HCT116 (cell line): Measurements from ENCODE around the gene BCAS4. TPM values are rescaled to one million over a fixed set of nuclear protein-coding genes. Genes with fewer than 3 reads are reported as not detected.

ENCODE experiments used
- ATAC-seq: fragments of 200-7000 bp; cut with Tn5 transposase; 2 replicates; pipeline ENCODE4 v1.9.1; 2020; ENCODE audit warnings: mild to moderate bottlenecking, moderate library complexity
- BruUV-seq: library from RNA; stranded (reverse); fragments of 400-500 nt; replicated peaks from 2 replicates; lab custom pipeline; 2021; lab: Mats Ljungman, UMichigan
- CTCF ChIA-PET: fragments of 300-600 bp; sonication (Branson Sonifier 250); formaldehyde crosslinking; loops from one replicate; lab custom pipeline; 2021; ENCODE audit warnings: antibody characterized with exemption; lab: Charles Lee
- POLR2A ChIA-PET: fragments of 300-600, 350-600 bp; sonication (Branson Sonifier 250); formaldehyde crosslinking; loops from one replicate; lab custom pipeline; 2021; ENCODE audit warnings: antibody characterized with exemption; lab: Charles Lee
- RAD21 ChIA-PET, 2 experiments: fragments of 300-600 bp; sonication (Branson Sonifier 250); formaldehyde crosslinking; loops; one replicate each; lab custom pipeline; 2023; ENCODE audit warnings: low total read pairs in 2 of 2; ENCODE audit not compliant: uncharacterized antibody in 2 of 2, unreplicated experiment in 2 of 2, low non-redundant PET in 1 of 2; lab: Charles Lee
- DNase-seq: peaks from one replicate; pipeline ENCODE4 v3.0.0-alpha.2; 2010; ENCODE audit warnings: low read depth, low spot score
- H2AFZ ChIP-seq: fragments of 200-600 bp; shearing (Covaris generic), sonication (generic); 2 replicates; pipeline ENCODE4 v1.6.1; 2017; ENCODE audit warnings: low read depth, mixed run types, mixed read lengths, antibody characterized with exemption, low read length; ENCODE audit not compliant: poor library complexity, severe bottlenecking
- H3K27ac ChIP-seq: 2 replicates; pipeline ENCODE4 v1.5.1; 2012; ENCODE audit warnings: low read depth, low read length
- H3K27me3 ChIP-seq: fragments of 200-600 bp; sonication (generic); 2 replicates; pipeline ENCODE4 v1.6.1; 2016; ENCODE audit warnings: mixed run types, low read length, mixed read lengths; ENCODE audit not compliant: insufficient read depth
- H3K36me3 ChIP-seq, 2 experiments: fragments of 200-500 bp in 1 of 2; fragments of 200-600 bp in 1 of 2; sonication (Bioruptor generic) in 1 of 2; sonication (generic) in 1 of 2; 2 replicates each; pipeline versions ENCODE4 v1.5.1 to v1.6.1; 2014 to 2016; ENCODE audit warnings: low read length in 2 of 2, inconsistent platforms in 1 of 2, mixed read lengths in 1 of 2, mixed run types in 1 of 2; ENCODE audit not compliant: insufficient read depth in 2 of 2, control insufficient read depth in 1 of 2
- H3K4me1 ChIP-seq, 2 experiments: fragments of 200-600 bp in 1 of 2; sonication (generic) in 1 of 2; 2 replicates each; pipeline versions ENCODE4 v1.5.1 to v1.6.1; 2012 to 2017; ENCODE audit warnings: low read length in 2 of 2, inconsistent platforms in 1 of 2, mild to moderate bottlenecking in 1 of 2, mixed read lengths in 1 of 2, mixed run types in 1 of 2, moderate library complexity in 1 of 2; ENCODE audit not compliant: insufficient read depth in 2 of 2, control insufficient read depth in 1 of 2
- H3K4me2 ChIP-seq: fragments of 200-600 bp; sonication (generic); 2 replicates; pipeline ENCODE4 v1.6.1; 2017; ENCODE audit warnings: mixed run types, low read length, mixed read lengths
- H3K4me3 ChIP-seq, 2 experiments: fragments of 200-600 bp in 1 of 2; sonication (generic) in 1 of 2; replicated peaks in 1 of 2; 2 replicates each; pipeline ENCODE4 v1.5.1; 2011 to 2016; ENCODE audit warnings: low read length in 2 of 2, control low read depth in 1 of 2, low read depth in 1 of 2, mild to moderate bottlenecking in 1 of 2, mixed read lengths in 1 of 2, mixed run types in 1 of 2
- H3K79me2 ChIP-seq: fragments of 200-600 bp; sonication (generic); 2 replicates; pipeline ENCODE4 v1.6.1; 2017; ENCODE audit warnings: mild to moderate bottlenecking, mixed run types, low read length, moderate library complexity, mixed read lengths; ENCODE audit not compliant: insufficient read depth
- H3K9ac ChIP-seq: fragments of 200-600 bp; sonication (generic); 2 replicates; pipeline ENCODE4 v1.6.1; 2016; ENCODE audit warnings: low read length, mixed read lengths
- H3K9me2 ChIP-seq: fragments of 200-600 bp; sonication (generic), shearing (Covaris generic); 2 replicates; pipeline ENCODE4 v1.6.1; 2017; ENCODE audit warnings: mixed run types, mild to moderate bottlenecking, moderate library complexity; ENCODE audit not compliant: insufficient read depth
- H3K9me3 ChIP-seq, 2 experiments: fragments of 200-500 bp in 1 of 2; fragments of 200-600 bp in 1 of 2; sonication (Bioruptor generic) in 1 of 2; sonication (generic) in 1 of 2; 2 replicates each; pipeline ENCODE4 v1.6.1; 2014 to 2017; ENCODE audit warnings: low read length in 2 of 2, mixed read lengths in 2 of 2, inconsistent platforms in 1 of 2, low read depth in 1 of 2, mild to moderate bottlenecking in 1 of 2, mixed run types in 1 of 2, moderate library complexity in 1 of 2; ENCODE audit not compliant: control insufficient read depth in 1 of 2, insufficient read depth in 1 of 2
- H4K20me1 ChIP-seq: fragments of 200-600 bp; sonication (generic), shearing (Covaris generic); 2 replicates; pipeline ENCODE4 v1.6.1; 2017; ENCODE audit warnings: mixed run types, mild to moderate bottlenecking, moderate library complexity; ENCODE audit not compliant: insufficient read depth
- ATF3 ChIP-seq: IDR thresholded peaks from 2 replicates; pipeline ENCODE4 v1.6.1; 2012
- EZH2 ChIP-seq: fragments of 200-600 bp; sonication (generic); IDR thresholded peaks from 2 replicates; pipeline ENCODE4 v1.6.1; 2017; ENCODE audit warnings: antibody characterized with exemption, mixed run types
- EZH2phosphoT487 ChIP-seq: fragments of 200-600 bp; IDR thresholded peaks from 2 replicates; pipeline ENCODE4 v1.6.1; 2018; ENCODE audit warnings: antibody characterized with exemption, borderline replicate concordance
- FOSL1 ChIP-seq: IDR thresholded peaks from 2 replicates; pipeline ENCODE4 v1.6.1; 2012; ENCODE audit warnings: low read depth
- POLR2A ChIP-seq: IDR thresholded peaks from 2 replicates; pipeline ENCODE4 v1.7.0; 2011; ENCODE audit warnings: borderline replicate concordance; ENCODE audit not compliant: insufficient read depth, insufficient read length; ENCODE audit errors: extremely low read depth
- SP1 ChIP-seq: IDR thresholded peaks from 2 replicates; pipeline ENCODE4 v1.6.1; 2012; ENCODE audit warnings: low read depth
- SRF ChIP-seq: IDR thresholded peaks from 2 replicates; pipeline ENCODE4 v1.6.1; 2012; ENCODE audit warnings: low read depth
- intact Hi-C: fragments of 100-400 bp; cut with micrococcal nuclease; formaldehyde crosslinking; loops from 2 replicates; pipeline ENCODE4 v1.10.0; 2022
- total RNA-seq: library from RNA; stranded (reverse); gene quantifications from one replicate; pipeline ENCODE4 v1.2.1, GENCODE V29; 2021; ENCODE audit not compliant: unreplicated experiment
- TF ChIP-seq, protein P1 (sequence below): IDR thresholded peaks from 2 replicates; pipeline ENCODE4 v1.6.1; 2012; ENCODE audit warnings: low read depth
- TF ChIP-seq, protein P2 (sequence below), 3 experiments: fragments of 200-600 bp in 1 of 3; sonication (generic) in 1 of 3; IDR thresholded peaks in 2 of 3; conservative IDR thresholded peaks in 1 of 3; 2 replicates each; pipeline ENCODE4 v1.5.1; 2012 to 2017; ENCODE audit warnings: low read depth in 2 of 3, low read length in 2 of 3, antibody characterized with exemption in 1 of 3, borderline replicate concordance in 1 of 3, control low read depth in 1 of 3, mild to moderate bottlenecking in 1 of 3, mixed read lengths in 1 of 3, mixed run types in 1 of 3, moderate library complexity in 1 of 3; ENCODE audit not compliant: insufficient read depth in 1 of 3
- TF ChIP-seq, protein P3 (sequence below): IDR thresholded peaks from 2 replicates; pipeline ENCODE4 v1.6.1; 2011; ENCODE audit warnings: mild to moderate bottlenecking, low read length, moderate library complexity; ENCODE audit not compliant: insufficient replicate concordance; ENCODE audit errors: extremely low read depth

Gene BCAS4
- total RNA-seq, 1 experiment from 2014 or later, result 18.9 TPM

DNA sequence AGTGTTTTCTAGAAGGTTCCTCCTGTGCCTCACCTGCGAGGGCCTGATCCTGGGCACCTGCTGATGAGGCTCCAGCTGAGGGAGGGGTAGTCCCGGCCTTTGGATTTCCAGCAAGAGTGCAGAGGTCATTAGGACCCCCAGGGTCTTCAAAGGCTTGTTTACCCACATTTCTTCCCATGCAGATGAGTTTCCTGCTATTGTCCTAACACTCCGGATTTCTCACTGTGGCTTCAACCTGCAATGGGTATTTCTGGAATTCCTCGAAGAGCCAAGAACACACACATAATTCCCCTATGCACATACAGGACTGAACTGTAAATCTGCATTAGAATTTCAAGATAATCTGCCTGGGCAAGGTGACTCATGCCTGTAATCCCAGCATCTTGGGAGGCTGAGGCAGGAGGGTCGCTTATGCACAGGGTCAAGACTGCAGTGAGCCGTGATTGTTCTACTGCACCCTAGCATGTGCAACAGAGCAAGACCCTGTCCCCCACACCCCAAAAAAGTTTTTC is 82.4 kb downstream of the BCAS4 start:
- ChIA-PET CTCF (no interaction called here), RAD21 (no interaction called here), POLR2A (no interaction called here)
- Histone ChIP-seq H3K9me3 (no peaks in the 10 kb centered on the region), H2AFZ (no peak overlapping the region), H3K36me3 (no peaks in the 10 kb centered on the region), H3K4me2 (no peak overlapping the region), H3K27ac (no peak overlapping the region), H3K4me3 (no peak overlapping the region), H3K9ac (no peak overlapping the region), H3K4me1 (no peaks in the 10 kb centered on the region), H3K27me3 (no peaks in the 10 kb centered on the region), H3K9me2 (no peaks in the 10 kb centered on the region), H4K20me1 (no peaks in the 10 kb centered on the region), H3K79me2 (no peaks in the 10 kb centered on the region)
- no peak for ATAC-seq
- no peak for TF ChIP-seq EZH2
- no TSS peak for BruUV-seq
- intact Hi-C loops, result no loop called here
- no peak for DNase-seq

DNA sequence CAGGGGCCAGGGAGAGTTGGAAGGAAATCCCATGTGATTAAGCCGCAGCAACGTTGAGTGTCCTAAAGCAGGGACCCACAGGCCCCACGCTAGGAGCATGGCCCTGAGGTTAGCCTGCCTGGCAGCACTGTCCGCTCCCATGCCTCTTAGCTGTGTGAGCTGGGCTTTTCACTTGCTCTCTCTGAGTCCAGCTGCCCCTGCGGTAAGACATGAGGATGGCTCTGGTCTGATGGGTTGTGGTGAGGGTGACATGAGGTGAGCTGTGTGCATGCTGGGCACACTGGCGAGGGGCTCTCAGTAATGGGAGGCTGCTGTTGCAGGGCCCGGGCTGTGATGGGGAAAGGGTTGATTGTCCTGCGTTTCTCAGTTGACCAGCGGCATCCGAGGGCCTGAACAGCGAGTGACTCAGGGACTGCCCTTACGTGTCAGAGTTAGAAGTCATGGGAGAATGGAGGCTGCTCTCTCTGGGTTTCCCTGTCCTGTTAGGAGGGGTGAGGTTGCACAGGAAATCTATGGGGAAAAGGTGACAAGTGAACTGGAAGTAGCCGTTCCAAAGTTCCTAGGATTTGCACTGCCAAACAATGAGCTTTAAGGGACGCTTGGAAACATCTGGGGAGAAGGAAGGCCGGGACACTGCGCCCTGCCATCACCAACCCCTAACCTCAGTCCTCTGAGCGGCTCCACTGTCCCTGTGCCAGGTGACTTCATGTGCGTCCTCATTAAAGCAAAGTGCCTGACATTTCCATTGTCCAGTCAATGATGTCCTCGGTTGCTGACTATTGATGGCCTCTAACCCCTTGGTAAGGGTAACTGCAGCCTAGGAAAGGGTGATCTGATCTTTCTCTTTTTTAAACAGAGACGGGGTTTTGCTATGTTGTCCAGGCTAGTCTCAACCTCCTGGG is 85.0 kb downstream of the BCAS4 start:
- no peak overlapping the region for H3K9ac ChIP-seq
- DNase-seq (no peak), ATAC-seq (no peak)
- POLR2A ChIA-PET, result interaction anchor here (1.3 kb wide), 1 partner anchor 10 kb away, joined by 3 read pairs; no protein-coding TSS in a partner anchor
- no peaks in the 10 kb centered on the region for H3K9me3 ChIP-seq
- no peak overlapping the region for H2AFZ ChIP-seq
- no peaks in the 10 kb centered on the region for H3K36me3 ChIP-seq
- no peak overlapping the region for H3K4me3 ChIP-seq
- no peaks in the 10 kb centered on the region for H4K20me1 ChIP-seq
- no peak overlapping the region for H3K27ac ChIP-seq
- no peaks in the 10 kb centered on the region for H3K27me3 ChIP-seq
- intact Hi-C loops, result no loop called here
- no TSS peak for BruUV-seq
- no peaks in the 10 kb centered on the region for H3K79me2 ChIP-seq
- H3K4me1 ChIP-seq, result no peaks in the 10 kb centered on the region
- H3K9me2 ChIP-seq, result no peaks in the 10 kb centered on the region
- CTCF ChIA-PET, result no interaction called here
- no peak overlapping the region for H3K4me2 ChIP-seq
- RAD21 ChIA-PET, result no interaction called here
- TF ChIP-seq EZH2phosphoT487 (no peak), SP1 (no peak), SRF (no peak), FOSL1 (no peak), POLR2A (no peak), ATF3 (no peak)
- TF ChIP-seq, protein P1, sequence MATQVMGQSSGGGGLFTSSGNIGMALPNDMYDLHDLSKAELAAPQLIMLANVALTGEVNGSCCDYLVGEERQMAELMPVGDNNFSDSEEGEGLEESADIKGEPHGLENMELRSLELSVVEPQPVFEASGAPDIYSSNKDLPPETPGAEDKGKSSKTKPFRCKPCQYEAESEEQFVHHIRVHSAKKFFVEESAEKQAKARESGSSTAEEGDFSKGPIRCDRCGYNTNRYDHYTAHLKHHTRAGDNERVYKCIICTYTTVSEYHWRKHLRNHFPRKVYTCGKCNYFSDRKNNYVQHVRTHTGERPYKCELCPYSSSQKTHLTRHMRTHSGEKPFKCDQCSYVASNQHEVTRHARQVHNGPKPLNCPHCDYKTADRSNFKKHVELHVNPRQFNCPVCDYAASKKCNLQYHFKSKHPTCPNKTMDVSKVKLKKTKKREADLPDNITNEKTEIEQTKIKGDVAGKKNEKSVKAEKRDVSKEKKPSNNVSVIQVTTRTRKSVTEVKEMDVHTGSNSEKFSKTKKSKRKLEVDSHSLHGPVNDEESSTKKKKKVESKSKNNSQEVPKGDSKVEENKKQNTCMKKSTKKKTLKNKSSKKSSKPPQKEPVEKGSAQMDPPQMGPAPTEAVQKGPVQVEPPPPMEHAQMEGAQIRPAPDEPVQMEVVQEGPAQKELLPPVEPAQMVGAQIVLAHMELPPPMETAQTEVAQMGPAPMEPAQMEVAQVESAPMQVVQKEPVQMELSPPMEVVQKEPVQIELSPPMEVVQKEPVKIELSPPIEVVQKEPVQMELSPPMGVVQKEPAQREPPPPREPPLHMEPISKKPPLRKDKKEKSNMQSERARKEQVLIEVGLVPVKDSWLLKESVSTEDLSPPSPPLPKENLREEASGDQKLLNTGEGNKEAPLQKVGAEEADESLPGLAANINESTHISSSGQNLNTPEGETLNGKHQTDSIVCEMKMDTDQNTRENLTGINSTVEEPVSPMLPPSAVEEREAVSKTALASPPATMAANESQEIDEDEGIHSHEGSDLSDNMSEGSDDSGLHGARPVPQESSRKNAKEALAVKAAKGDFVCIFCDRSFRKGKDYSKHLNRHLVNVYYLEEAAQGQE, result no peak
- TF ChIP-seq, protein P2, sequence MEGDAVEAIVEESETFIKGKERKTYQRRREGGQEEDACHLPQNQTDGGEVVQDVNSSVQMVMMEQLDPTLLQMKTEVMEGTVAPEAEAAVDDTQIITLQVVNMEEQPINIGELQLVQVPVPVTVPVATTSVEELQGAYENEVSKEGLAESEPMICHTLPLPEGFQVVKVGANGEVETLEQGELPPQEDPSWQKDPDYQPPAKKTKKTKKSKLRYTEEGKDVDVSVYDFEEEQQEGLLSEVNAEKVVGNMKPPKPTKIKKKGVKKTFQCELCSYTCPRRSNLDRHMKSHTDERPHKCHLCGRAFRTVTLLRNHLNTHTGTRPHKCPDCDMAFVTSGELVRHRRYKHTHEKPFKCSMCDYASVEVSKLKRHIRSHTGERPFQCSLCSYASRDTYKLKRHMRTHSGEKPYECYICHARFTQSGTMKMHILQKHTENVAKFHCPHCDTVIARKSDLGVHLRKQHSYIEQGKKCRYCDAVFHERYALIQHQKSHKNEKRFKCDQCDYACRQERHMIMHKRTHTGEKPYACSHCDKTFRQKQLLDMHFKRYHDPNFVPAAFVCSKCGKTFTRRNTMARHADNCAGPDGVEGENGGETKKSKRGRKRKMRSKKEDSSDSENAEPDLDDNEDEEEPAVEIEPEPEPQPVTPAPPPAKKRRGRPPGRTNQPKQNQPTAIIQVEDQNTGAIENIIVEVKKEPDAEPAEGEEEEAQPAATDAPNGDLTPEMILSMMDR (IDR thresholded peaks at IDR 0.05 in 2 of 3, conservative IDR thresholded peaks at IDR 0.05 in 1 of 3; ENCODE audit: borderline replicate concordance in 1 of 3, insufficient read depth in 1 of 3, low read depth in 2 of 3, low read length in 2 of 3), result no peak
- TF ChIP-seq, protein P3, sequence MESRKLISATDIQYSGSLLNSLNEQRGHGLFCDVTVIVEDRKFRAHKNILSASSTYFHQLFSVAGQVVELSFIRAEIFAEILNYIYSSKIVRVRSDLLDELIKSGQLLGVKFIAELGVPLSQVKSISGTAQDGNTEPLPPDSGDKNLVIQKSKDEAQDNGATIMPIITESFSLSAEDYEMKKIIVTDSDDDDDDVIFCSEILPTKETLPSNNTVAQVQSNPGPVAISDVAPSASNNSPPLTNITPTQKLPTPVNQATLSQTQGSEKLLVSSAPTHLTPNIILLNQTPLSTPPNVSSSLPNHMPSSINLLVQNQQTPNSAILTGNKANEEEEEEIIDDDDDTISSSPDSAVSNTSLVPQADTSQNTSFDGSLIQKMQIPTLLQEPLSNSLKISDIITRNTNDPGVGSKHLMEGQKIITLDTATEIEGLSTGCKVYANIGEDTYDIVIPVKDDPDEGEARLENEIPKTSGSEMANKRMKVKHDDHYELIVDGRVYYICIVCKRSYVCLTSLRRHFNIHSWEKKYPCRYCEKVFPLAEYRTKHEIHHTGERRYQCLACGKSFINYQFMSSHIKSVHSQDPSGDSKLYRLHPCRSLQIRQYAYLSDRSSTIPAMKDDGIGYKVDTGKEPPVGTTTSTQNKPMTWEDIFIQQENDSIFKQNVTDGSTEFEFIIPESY, result no peak
